Stimulated activated naive CD4-positive, alpha-beta T cell (primary cell): Measurements from ENCODE around the gene LRRC8E.
A peak's percentile ranks its signal among the peaks of the same experiment; 100 is the strongest.

Source experiments
- DNase-seq, 6 experiments: peaks; one replicate each; lab custom pipeline; 2025; lab: John Stamatoyannopoulos, UW

Gene LRRC8E

GRCh38 chr19:7888145-7888825, at the start of gene LRRC8E:
LRRC8E (plus strand) TSS chr19:7888510; CDS start chr19:7895604, 7,094 bp downstream.
- peak in 1 of 6 experiments; percentile 13 for DNase-seq

DNA sequence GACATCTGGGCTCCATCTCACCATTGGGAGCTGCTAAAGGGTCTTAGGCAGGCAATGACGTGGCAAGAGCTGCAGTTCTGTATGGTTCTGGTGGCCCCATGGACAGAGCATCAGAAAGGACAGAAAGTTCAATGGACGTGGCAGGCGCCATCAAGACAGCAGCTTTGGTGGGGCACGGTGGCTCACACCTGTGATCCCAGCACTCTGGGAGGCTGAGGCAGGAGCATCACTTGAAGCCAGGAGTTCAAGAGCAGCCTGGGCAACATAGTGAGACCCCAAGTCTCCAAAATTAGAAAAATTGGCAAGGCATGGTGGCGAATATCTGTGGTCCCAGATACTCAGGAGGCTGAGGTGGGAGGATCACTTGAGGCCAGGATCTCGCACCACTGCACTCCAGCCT, 48.8 kb upstream of the LRRC8E start:
- DNase-seq = no peak

- no peak for DNase-seq
Observed at GRCh38 chr19:7840629-7841028, 47.7 kb upstream of the LRRC8E start.

DNA sequence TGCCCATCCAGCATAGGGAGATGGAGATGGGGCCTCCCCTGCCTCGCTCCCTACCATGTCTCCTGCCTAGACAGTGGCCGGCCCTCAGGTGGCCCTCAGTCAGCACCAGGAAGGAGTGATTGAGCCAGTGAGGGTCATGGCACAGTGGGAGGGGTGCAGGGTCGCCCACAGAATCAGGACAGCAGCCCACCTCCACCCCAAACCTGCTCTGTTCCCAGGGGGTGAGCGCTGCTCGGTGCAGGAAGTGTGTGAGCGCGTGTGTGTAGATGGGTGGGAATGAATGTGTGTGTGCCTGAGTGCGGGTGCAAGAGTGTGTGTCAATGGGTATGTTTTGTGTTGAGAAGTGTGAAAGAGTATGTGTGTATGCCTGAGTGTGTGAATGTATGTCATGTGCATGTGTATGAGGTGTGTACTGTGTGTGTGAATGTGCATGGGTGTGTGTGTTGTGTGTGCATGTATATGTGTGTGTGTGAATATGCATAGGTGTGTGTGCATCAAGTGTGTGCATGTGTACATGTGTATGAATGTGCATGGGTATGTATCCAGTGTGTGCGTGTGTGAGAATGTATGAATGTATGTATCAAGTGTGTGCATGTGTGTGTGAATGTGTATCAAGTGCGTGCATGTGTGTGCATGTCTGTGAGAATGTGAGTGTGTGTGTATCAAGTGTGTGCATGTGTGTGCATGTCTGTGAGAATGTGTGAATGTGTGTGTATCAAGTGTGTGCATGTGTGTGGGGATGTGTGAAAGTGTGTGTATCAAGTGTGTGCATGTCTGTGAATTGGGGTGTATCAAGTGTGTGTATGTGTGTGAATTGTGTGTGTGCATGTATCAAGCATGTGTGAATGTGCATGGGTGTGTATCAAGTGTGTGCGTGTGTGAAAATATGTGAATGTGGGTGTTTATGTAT, 46.3 kb upstream of the LRRC8E start:
- no peak for DNase-seq

DNA sequence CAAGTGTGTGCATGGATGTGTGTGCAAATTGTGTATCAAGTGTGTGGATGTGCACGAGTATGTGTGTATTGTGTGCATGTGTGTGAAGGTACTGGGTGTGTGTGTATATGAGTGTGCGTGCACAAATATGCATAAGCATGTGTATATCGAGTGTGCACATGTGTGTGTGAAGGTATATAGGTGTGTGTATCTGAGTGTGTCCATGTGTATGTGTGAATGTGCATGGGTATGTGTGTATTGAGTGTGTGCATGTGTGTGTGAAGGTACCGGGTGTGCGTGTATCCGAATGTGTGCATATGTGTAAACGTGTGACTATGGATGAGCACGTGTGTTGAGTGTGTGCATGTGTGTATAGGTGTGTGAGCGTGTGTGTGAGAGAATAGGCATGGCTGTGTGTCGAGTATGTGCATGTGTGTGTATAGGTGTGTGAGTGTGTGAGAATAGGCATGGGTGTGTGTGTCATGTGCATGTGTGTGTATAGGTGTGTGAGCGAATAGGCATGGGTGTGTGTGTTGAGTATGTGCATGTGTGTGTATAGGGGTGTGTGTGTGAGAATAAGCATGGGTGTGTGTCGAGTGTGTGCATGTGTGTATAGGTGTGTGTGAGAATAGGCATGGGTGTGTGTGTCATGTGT, 45.5 kb upstream of the LRRC8E start:
- DNase-seq = no peak

GRCh38 chr19:7843521-7843920, 44.8 kb upstream of the LRRC8E start:
- no peak for DNase-seq

GRCh38 chr19:7844405-7844804, 43.9 kb upstream of the LRRC8E start:
- DNase-seq = no peak

DNA sequence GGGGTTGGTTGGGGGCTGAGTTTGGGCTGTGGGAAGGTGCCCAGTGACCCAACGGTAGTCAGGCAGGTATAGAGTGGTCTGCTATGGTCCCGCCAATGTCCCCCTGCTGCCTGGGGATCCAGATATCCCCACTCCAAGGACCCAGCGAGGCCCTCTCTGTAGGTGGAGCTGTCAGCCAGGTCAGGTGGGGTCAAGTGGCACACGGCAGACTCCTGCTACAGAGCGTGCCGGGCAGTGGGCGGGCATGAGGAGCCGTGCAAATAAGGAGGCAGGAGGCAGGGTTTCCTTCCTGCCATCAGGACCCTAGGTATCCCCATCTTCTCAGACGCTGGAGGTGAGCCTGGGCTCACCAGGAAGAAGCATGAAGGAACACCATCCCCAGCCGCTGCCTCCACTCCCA, 43.4 kb upstream of the LRRC8E start:
- DNase-seq = no peak

GRCh38 chr19:7845390-7846154, 42.7 kb upstream of the LRRC8E start:
- no peak for DNase-seq

- DNase-seq = no peak
Observed at GRCh38 chr19:7846155-7846646, 42.1 kb upstream of the LRRC8E start.

GRCh38 chr19:7847664-7848063, 40.6 kb upstream of the LRRC8E start:
- DNase-seq = no peak

DNA sequence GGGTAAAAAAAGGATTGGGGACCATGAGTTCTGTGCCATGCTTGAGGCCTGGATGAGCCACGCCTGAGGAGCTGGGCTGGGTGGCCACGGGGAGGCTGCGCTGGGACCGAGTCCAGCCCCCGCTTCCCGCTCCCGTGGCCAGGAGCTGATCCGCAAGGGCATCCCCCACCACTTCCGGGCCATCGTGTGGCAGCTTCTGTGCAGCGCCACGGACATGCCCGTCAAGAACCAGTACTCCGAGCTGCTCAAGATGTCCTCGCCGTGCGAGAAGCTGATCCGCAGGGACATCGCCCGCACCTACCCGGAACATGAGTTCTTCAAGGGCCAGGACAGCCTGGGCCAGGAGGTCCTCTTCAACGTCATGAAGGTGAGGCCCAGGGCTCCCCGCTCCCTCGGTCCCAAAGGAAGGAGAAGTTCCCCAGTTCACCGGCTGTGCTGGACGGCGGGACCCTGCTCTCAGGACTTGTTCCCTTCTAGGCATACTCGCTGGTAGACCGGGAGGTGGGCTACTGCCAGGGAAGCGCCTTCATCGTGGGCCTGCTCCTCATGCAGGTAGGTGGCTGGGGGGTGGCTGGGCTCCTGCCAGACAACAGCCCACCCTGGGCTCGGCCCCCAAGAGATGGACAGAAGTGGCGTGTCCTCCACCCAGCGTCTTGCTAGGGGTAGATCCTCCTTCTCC, 39.4 kb upstream of the LRRC8E start:
- no peak for DNase-seq

DNA sequence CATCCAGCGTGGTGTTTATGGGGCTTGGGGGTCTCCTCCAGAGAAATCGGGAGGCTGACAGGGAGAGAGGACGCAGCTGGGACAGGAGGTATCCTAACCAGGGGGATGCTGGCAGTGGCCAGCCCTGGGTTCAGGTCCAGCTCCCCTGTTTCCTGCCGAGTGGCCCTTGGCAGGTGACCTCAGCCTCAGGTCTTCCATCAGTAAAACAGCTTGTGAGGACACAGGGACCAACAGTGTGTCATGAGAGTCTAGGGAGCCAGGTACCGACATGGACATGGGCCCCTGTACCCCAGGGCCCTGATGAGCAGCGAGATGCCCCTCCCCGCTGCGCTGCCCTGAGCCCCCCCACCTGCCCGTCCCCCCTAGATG, 38.7 kb upstream of the LRRC8E start:
- no peak for DNase-seq

DNA sequence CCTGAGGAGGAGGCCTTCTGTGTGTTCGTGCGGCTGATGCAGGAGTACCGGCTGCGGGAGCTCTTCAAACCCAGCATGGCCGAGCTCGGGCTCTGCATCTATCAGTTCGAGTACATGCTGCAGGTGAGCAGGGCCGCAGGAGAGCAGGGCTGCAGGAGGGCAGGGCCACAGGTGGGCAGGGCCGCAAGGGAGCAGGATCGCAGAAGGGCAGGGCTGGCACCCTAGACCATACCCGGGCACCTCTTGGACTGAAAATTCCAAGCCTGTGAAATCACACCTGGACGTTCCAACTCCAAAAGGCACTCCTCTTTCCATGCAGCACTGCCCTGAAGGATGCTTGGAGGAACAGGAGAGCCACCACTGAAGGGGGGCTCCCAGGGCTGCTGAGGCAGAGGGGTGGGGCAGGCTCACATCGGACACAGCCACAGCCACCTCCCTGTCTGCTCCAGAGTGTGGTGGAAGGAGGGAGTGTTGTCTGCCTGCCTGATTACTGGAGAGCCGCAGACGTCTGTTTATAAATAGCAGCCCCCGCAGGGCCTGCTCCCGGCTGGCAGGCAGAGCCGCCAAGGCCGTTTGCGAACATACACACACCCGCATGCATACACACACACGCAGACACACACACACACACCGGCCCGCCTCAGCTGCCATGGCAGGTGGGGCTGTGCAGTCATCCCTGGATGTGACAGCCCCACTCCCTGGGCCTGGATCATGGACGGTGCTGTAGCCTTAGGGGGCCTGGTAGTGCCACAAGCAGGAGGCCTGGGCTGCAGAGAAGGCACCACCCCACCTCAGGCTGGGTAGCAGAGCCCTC, 38.1 kb upstream of the LRRC8E start:
- DNase-seq = no peak

GRCh38 chr19:7850945-7851622, 37.2 kb upstream of the LRRC8E start:
- DNase-seq = no peak

DNA sequence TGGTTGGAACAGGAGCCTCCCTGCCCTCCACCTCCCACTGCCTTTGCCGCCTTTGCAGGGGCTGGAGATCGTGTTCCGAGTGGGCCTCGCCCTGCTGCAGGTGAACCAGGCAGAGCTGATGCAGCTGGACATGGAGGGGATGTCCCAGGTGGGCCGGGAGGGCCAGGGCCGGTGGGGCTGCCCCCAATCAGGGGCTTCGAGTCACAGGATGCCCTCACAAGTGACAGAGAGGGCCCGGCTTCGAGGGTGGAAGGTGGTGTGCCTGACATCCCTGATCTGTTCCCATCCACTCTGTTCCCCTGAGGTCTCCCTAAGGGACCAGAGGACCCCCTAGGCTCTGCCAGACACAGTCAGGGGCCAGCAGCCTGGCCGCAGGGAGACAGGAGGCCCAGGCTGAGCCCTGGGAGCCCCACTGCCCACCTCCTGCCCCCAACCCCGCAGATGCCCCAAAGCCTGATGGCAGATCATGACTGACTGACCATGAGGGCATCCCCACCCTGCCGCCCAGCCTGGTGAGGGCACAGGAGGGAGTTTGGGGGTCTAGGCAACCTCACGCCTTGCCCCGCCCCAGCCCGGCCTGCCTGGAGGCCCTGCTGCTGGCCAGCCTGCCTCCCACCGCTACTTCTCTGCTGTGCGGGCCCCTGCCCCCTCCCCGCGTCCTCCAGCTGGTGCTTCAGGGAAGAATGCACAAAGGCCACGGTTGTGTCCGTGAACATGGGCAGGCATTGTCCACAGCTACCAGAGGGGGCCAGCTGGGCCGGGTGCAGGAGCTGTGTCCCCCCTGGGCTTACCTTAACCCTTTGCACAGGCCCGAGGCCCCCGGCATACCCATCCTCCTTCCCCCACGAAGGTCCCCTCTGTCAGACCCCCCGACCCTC, 36.4 kb upstream of the LRRC8E start:
- no peak for DNase-seq

DNA sequence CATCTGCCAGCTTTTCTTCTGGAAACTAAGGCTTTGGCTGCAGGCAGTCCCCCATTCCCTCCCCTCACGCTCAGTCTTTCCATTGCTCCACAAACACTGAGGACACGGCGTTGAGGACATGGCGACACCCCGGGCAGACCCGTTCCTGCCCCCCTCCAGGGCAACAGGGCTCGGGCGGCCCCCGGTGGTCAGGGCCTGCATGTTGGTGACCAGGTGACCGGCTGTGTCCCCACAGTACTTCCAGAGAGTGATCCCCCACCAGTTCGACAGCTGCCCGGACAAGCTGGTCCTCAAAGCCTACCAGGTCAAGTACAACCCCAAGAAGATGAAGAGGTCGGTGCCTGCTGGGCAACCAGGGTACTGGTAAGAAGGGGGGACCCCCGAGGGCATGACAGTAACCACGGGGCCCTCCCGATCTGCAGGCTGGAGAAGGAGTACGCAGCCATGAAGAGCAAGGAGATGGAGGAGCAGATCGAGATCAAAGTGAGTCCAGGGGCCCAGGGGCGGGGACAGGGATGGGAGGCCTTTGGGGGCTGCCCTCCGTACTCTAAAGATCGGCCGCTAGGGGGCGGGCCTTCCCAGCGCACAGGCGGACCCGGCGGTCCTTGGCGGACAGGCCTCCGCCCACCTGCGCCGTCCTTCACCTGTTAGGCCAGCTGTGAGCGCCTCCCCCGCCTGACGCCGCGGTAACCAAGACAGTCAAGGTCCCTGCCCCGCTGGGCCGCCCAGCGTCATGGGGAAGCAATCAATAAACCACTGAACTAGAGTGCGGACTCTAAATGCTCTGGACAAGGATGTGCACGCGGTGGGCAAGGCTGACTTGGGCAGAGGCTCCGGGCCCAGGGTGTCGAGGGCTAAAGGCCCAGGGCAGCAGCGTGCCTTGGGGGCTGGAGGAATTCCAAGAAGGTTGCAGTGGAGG, 35.2 kb upstream of the LRRC8E start:
- DNase-seq = peak; percentile 10 to 66 (median 44)

DNA sequence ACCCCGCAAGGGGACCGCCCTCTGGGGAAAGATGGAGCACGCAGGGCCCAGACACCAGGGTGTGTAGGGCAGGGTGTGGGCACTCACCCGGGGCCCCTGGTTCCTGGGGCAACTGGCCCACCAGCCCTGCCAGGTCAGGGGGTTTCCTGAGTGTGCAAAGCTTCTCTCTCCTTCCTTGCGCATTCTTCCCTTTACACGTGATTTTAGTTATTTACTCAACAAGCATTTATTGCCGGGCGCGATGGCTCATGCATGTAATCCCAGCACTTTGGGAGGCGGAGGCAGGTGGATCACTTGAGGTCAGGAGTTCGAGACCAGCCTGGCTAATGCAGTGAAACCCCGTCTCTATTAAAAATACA, 34.6 kb upstream of the LRRC8E start:
- no peak for DNase-seq
